H9 (cell line): Measurements from ENCODE around the gene DCDC1. TPM values are rescaled to one million over a fixed set of nuclear protein-coding genes. Genes with fewer than 3 reads are reported as not detected.

Source experiments
- DNase-seq: peaks from one replicate; pipeline ENCODE4 v3.0.0-alpha.2; 2017
- H2AFZ ChIP-seq: one replicate; pipeline ENCODE4 v1.6.1; 2013; ENCODE audit warnings: mild to moderate bottlenecking, low read length, control low read depth, moderate library complexity
- H2AK5ac ChIP-seq: 2 replicates; pipeline ENCODE4 v1.6.1; 2013; ENCODE audit warnings: low read length, control low read depth, mixed read lengths; ENCODE audit not compliant: insufficient read length
- H2BK120ac ChIP-seq: one replicate; pipeline ENCODE4 v1.6.1; 2013; ENCODE audit warnings: low read depth, mild to moderate bottlenecking, low read length, control low read depth, inconsistent platforms; ENCODE audit not compliant: poor library complexity, severe bottlenecking
- H2BK12ac ChIP-seq: 2 replicates; pipeline ENCODE4 v1.6.1; 2013; ENCODE audit warnings: low read length, control low read depth, mixed read lengths, low read depth; ENCODE audit not compliant: insufficient read length
- H2BK15ac ChIP-seq: 2 replicates; pipeline ENCODE4 v1.6.1; 2013; ENCODE audit warnings: low read depth, low read length, control low read depth
- H2BK20ac ChIP-seq: one replicate; pipeline ENCODE4 v1.6.1; 2013; ENCODE audit warnings: low read depth, mild to moderate bottlenecking, low read length, control low read depth, inconsistent platforms; ENCODE audit not compliant: poor library complexity, severe bottlenecking
- H2BK5ac ChIP-seq: 2 replicates; pipeline ENCODE4 v1.6.1; 2013; ENCODE audit warnings: low read length, control low read depth, mixed read lengths; ENCODE audit not compliant: insufficient read length
- H3K14ac ChIP-seq: 2 replicates; pipeline ENCODE4 v1.6.1; 2013; ENCODE audit warnings: low read length, control low read depth; ENCODE audit not compliant: insufficient read depth
- H3K18ac ChIP-seq: 2 replicates; pipeline ENCODE4 v1.6.1; 2013; ENCODE audit warnings: low read depth, mild to moderate bottlenecking, mixed read lengths, low read length, control low read depth; ENCODE audit not compliant: insufficient read length
- H3K23ac ChIP-seq: 2 replicates; pipeline ENCODE4 v1.6.1; 2013; ENCODE audit warnings: low read length, control low read depth, mixed read lengths, low read depth; ENCODE audit not compliant: insufficient read length
- H3K23me2 ChIP-seq: 2 replicates; pipeline ENCODE4 v1.6.1; 2013; ENCODE audit warnings: low read depth, mild to moderate bottlenecking, mixed read lengths, low read length, control low read depth; ENCODE audit not compliant: insufficient read length, poor library complexity, severe bottlenecking
- H3K27ac ChIP-seq: 2 replicates; pipeline ENCODE4 v1.5.1; 2013; ENCODE audit warnings: low read length, control low read depth, mixed read lengths, low read depth; ENCODE audit not compliant: insufficient read length
- H3K27me3 ChIP-seq: 2 replicates; pipeline ENCODE4 v1.6.1; 2013; ENCODE audit warnings: low read length, control low read depth, inconsistent platforms; ENCODE audit not compliant: insufficient read depth
- H3K4ac ChIP-seq: 2 replicates; pipeline ENCODE4 v1.6.1; 2013; ENCODE audit warnings: low read depth, mild to moderate bottlenecking, control low read depth, inconsistent platforms, low read length, moderate library complexity
- H3K4me1 ChIP-seq: 2 replicates; pipeline ENCODE4 v1.6.1; 2013; ENCODE audit warnings: low read length, control low read depth, inconsistent platforms; ENCODE audit not compliant: insufficient read depth
- H3K4me2 ChIP-seq: 2 replicates; pipeline ENCODE4 v1.6.1; 2013; ENCODE audit warnings: low read length, control low read depth, mixed read lengths; ENCODE audit not compliant: insufficient read length, insufficient read depth
- H3K56ac ChIP-seq: 2 replicates; pipeline ENCODE4 v1.6.1; 2013; ENCODE audit warnings: low read depth, mild to moderate bottlenecking, mixed read lengths, low read length, control low read depth; ENCODE audit not compliant: insufficient read length
- H3K79me1 ChIP-seq: 2 replicates; pipeline ENCODE4 v1.6.1; 2013; ENCODE audit warnings: low read depth, mild to moderate bottlenecking, moderate library complexity, low read length, control low read depth, inconsistent platforms; ENCODE audit not compliant: insufficient read depth, poor library complexity, severe bottlenecking
- H3K79me2 ChIP-seq: 2 replicates; pipeline ENCODE4 v1.6.1; 2013; ENCODE audit warnings: low read length, control low read depth, inconsistent platforms; ENCODE audit not compliant: insufficient read depth
- H3K9ac ChIP-seq: 2 replicates; pipeline ENCODE4 v1.6.1; 2013; ENCODE audit warnings: low read length, control low read depth, mixed read lengths; ENCODE audit not compliant: insufficient read length; ENCODE audit errors: extremely low read depth
- H3K9me3 ChIP-seq: one replicate; pipeline ENCODE4 v1.6.1; 2013; ENCODE audit warnings: low read depth, low read length, inconsistent platforms; ENCODE audit not compliant: control insufficient read depth
- H3T11ph ChIP-seq: one replicate; pipeline ENCODE4 v1.6.1; 2013; ENCODE audit warnings: mild to moderate bottlenecking, low read length, control low read depth, inconsistent platforms
- H4K20me1 ChIP-seq: one replicate; pipeline ENCODE4 v1.6.1; 2013; ENCODE audit not compliant: control insufficient read depth, insufficient read length, insufficient read depth
- H4K5ac ChIP-seq: 2 replicates; pipeline ENCODE4 v1.6.1; 2013; ENCODE audit warnings: low read depth, mild to moderate bottlenecking, mixed read lengths, low read length, control low read depth; ENCODE audit not compliant: insufficient read length
- H4K8ac ChIP-seq: replicated peaks from 2 replicates; pipeline ENCODE4 v1.6.1; 2013; ENCODE audit warnings: low read length, control low read depth, mixed read lengths, low read depth; ENCODE audit not compliant: insufficient read length
- H4K91ac ChIP-seq: 2 replicates; pipeline ENCODE4 v1.6.1; 2013; ENCODE audit warnings: low read depth, mild to moderate bottlenecking, moderate library complexity, mixed read lengths, low read length, control low read depth; ENCODE audit not compliant: insufficient read length
- H3K27ac Mint-ChIP-seq, 3 experiments: 2 replicates in 2 of 3; 3 replicates in 1 of 3; pipeline ENCODE4 v1.8.0; 2020 to 2021; ENCODE audit warnings: mixed read lengths in 3 of 3, mild to moderate bottlenecking in 1 of 3, moderate library complexity in 1 of 3
- H3K27me3 Mint-ChIP-seq: 2 replicates; pipeline ENCODE4 v1.8.0; 2021; ENCODE audit warnings: low read depth, mild to moderate bottlenecking, moderate library complexity, mixed read lengths
- H3K36me3 Mint-ChIP-seq, 3 experiments: 2 replicates in 2 of 3; 3 replicates in 1 of 3; pipeline ENCODE4 v1.8.0; 2020 to 2021; ENCODE audit warnings: low read depth in 3 of 3, mixed read lengths in 3 of 3; ENCODE audit not compliant: insufficient read depth in 1 of 3
- H3K4me1 Mint-ChIP-seq, 2 experiments: 2 replicates each; pipeline ENCODE4 v1.8.0; 2020; ENCODE audit warnings: mixed read lengths in 2 of 2
- H3K4me3 Mint-ChIP-seq, 2 experiments: 2 replicates in 1 of 2; 3 replicates in 1 of 2; pipeline ENCODE4 v1.8.0; 2020 to 2021; ENCODE audit warnings: mild to moderate bottlenecking in 2 of 2, mixed read lengths in 2 of 2, moderate library complexity in 1 of 2
- H3K9me3 Mint-ChIP-seq, 2 experiments: 2 replicates in 1 of 2; 3 replicates in 1 of 2; pipeline ENCODE4 v1.8.0; 2020; ENCODE audit warnings: mild to moderate bottlenecking in 2 of 2, mixed read lengths in 2 of 2, moderate library complexity in 1 of 2
- WGBS: extraction: QIAGEN DNeasy Blood & Tissue Kit; methylation state at CpG from one replicate; pipeline ENCODE4 v1.1.7; 2013; ENCODE audit warnings: missing lambda C conversion rate, low lambda C conversion rate, mixed read lengths; ENCODE audit not compliant: insufficient read length; ENCODE audit errors: extremely low coverage; 5-methylcytosine and 5-hydroxymethylcytosine counted together
- total RNA-seq: library from RNA; stranded (reverse); gene quantifications from 2 replicates; pipeline ENCODE4 v1.2.1, GENCODE V29; 2021
- TF ChIP-seq, protein P1 (sequence below): fragments of 200-600 bp; sonication (generic); conservative IDR thresholded peaks from 3 replicates; pipeline ENCODE4 v1.8.0; 2021; ENCODE audit warnings: antibody characterized with exemption, mild to moderate bottlenecking

DCDC1 gene
- total RNA-seq, 1 experiment from 2014 or later, result 0.09 TPM

GRCh38 chr11:30814737-30815136 lies 554.8 kb downstream of the DCDC1 start:
- Mint-ChIP-seq H3K27ac (no peak overlapping the region), H3K9me3 (no peaks in the 10 kb centered on the region), H3K4me1 (no peaks in the 10 kb centered on the region), H3K4me3 (no peak overlapping the region), H3K36me3 (no peaks in the 10 kb centered on the region), H3K27me3 (peaks cover 4% of the 10 kb centered on the region; the same call in 1 of the 2 replicates)
- no CpG with 5 or more reads among the region's 1 CpG for WGBS
- Histone ChIP-seq H4K20me1 (no peaks in the 10 kb centered on the region), H3K56ac (no peak overlapping the region), H3K27ac (no peak overlapping the region), H2AK5ac (no peak overlapping the region), H4K91ac (no peak overlapping the region), H3K23me2 (no peaks in the 10 kb centered on the region), H2BK15ac (no peak overlapping the region), H3K4me2 (no peak overlapping the region), H4K8ac (no peak overlapping the region), H2BK120ac (no peak overlapping the region), H2BK5ac (no peak overlapping the region), H3K4ac (no peak overlapping the region), H3K4me1 (no peaks in the 10 kb centered on the region), H4K5ac (no peak overlapping the region), H2AFZ (no peak overlapping the region), H2BK12ac (no peak overlapping the region), H3K23ac (no peak overlapping the region), H3K14ac (no peak overlapping the region), H3K9ac (no peak overlapping the region), H3K18ac (no peak overlapping the region), H2BK20ac (no peak overlapping the region), H3K79me1 (no peaks in the 10 kb centered on the region), H3T11ph (no peak overlapping the region), H3K9me3 (no peaks in the 10 kb centered on the region), H3K27me3 (no peaks in the 10 kb centered on the region), H3K79me2 (no peaks in the 10 kb centered on the region)
- DNase-seq, result no peak
- TF ChIP-seq, protein P1, sequence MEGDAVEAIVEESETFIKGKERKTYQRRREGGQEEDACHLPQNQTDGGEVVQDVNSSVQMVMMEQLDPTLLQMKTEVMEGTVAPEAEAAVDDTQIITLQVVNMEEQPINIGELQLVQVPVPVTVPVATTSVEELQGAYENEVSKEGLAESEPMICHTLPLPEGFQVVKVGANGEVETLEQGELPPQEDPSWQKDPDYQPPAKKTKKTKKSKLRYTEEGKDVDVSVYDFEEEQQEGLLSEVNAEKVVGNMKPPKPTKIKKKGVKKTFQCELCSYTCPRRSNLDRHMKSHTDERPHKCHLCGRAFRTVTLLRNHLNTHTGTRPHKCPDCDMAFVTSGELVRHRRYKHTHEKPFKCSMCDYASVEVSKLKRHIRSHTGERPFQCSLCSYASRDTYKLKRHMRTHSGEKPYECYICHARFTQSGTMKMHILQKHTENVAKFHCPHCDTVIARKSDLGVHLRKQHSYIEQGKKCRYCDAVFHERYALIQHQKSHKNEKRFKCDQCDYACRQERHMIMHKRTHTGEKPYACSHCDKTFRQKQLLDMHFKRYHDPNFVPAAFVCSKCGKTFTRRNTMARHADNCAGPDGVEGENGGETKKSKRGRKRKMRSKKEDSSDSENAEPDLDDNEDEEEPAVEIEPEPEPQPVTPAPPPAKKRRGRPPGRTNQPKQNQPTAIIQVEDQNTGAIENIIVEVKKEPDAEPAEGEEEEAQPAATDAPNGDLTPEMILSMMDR, result no peak

Other genes starting within 250 kb of the DCDC1 start
- gene DNAJC24, start 121 bp upstream of the DCDC1 start, total RNA-seq, result 15.7 and 16.7 TPM in 2 replicates
- 23.8 and 27.0 TPM in 2 replicates for gene IMMP1L, start 139.9 kb upstream of the DCDC1 start, total RNA-seq
- gene ELP4, start 140.0 kb upstream of the DCDC1 start, total RNA-seq, result 15.2 and 15.7 TPM in 2 replicates